CD1c-positive myeloid dendritic cell (primary cell): ENCODE measurements around the gene RFX7.
A peak's percentile ranks its signal among the peaks of the same experiment; 100 is the strongest.
"Not testable (repeated sequence)": the region's sequence is repeated elsewhere in the genome, so short reads cannot be mapped to it uniquely, and the experiment has no call there.

Experiments used
- DNase-seq: peaks from one replicate; pipeline ENCODE4 v3.0.0-alpha.2; 2016; ENCODE audit errors: extremely low spot score

RFX7 gene

GRCh38 chr15:56243163-56244037 is at the start of gene RFX7:
Gene RFX7, minus strand, starts transcription at chr15:56243879. Its CDS starts 594 bp downstream, at chr15:56243285.
- DNase-seq: peak; percentile 86

DNA sequence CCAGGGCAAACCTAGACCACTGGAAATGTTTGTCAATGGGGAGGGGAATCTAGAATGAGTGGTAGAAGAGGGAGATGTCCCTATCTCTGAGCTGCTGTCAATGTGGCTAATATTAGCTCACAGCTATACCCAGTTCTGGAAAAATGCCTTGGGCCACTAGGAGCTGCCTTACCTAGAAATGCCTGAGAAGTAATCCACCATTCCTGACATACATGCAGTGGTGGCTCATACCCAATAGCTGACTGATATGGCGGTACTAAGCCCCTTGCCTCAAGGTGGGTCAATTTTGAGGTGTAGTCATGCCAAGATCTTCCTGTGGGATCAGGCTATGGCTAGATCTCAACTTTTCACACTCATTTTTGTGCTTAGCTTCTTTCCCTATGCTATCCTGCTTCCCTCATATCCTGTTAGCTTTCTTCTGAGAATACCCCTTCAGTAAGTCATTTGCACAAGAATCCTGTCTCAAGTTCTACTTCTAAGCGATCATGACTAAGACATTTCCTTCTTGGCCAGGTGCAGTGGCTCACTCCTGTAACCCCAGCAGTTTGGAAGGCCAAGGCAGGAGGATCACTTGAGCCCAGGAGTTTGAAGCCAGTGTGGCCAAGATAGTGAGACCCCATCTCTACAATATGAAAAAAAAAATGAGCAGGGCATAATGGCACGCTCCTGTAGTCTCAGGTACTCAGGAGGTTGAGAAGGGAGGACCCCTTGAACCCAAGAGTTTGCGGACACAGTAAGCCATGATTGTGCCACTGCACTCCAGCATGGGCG is 49.1 kb upstream of the RFX7 start:
- no peak for DNase-seq

DNA sequence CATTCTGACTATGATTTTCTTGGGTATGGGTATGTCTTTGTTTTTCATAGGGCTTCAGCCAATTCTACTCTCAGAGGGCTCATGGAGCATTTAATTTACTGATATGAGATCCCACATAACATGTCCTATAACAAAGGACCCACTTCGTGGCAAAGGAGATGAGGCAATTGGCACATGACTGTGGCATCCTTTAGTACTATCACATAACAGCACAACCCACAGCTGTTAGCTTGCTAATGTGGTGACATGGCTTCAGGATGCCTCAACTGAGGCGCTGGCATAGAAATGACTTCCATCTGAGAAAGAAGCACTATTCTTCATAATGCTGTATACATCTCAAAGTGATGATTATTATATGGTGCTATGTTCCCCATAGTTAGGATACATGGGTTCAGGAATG is 48.1 kb upstream of the RFX7 start:
- no peak for DNase-seq

GRCh38 chr15:56286213-56286612 is 42.5 kb upstream of the RFX7 start:
- DNase-seq: no peak

- DNase-seq: no peak
These were observed 37.5 kb upstream of the RFX7 start for GRCh38 chr15:56281145-56281544.

DNA sequence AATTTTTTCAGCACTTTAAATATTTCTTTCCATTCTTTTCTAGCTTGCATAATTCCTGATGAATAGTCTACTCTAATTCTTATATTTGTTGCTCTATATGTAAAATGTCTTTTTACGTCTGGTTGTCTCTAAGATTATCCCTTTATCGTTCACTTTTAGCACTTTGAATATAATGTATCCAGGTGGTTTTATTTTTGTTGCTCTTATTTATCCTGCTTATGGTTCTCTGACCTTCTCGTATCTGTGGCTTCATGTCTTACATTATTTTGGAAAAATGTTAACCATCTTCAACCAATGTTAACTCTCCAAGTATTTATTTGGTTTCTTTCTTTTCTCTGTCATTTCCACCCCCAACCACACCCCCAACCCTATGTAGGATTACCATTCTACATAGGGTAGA is 30.0 kb upstream of the RFX7 start:
- DNase-seq: no peak

- DNase-seq: no peak
These were observed 28.8 kb upstream of the RFX7 start for GRCh38 chr15:56272454-56272853.

- not testable (repeated sequence) for DNase-seq
These were observed 22.8 kb upstream of the RFX7 start for GRCh38 chr15:56266465-56266864.

DNA sequence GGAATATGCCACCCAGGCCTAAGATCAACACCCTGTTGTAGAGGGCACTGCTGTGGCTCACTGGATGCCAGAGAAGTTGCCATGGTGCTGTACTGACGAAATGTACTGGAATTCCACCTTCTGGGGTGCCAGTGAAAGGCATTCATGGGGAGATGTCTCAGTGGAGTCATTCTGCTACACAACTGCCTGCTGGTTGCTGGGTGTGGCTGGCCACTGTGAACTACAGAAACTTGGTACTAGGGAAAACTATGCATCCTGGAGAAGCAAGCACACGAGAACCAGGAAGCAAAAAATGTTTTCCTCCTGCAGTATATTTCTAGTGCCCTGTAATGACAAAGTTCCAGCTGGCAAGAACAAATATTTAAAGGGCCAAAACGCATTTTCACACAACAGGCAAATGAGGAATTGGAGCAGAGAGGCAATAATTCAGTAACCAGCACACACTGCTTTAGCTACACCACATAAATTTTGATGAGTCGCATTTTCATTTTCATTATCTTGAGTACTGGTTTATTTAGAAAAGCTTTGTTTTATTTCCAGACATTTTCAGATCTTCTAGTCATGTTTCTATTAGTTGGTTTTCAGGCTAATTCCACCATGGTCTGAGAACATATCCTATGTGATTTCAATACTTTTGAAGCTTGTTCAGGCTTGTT is 18.3 kb upstream of the RFX7 start:
- no peak for DNase-seq

GRCh38 chr15:56257306-56257705 is 13.6 kb upstream of the RFX7 start:
- DNase-seq: not testable (repeated sequence)

- DNase-seq: no peak
These were observed 10.6 kb upstream of the RFX7 start for GRCh38 chr15:56254265-56254664.

GRCh38 chr15:56252386-56252785 is 8.7 kb upstream of the RFX7 start:
- no peak for DNase-seq

DNA sequence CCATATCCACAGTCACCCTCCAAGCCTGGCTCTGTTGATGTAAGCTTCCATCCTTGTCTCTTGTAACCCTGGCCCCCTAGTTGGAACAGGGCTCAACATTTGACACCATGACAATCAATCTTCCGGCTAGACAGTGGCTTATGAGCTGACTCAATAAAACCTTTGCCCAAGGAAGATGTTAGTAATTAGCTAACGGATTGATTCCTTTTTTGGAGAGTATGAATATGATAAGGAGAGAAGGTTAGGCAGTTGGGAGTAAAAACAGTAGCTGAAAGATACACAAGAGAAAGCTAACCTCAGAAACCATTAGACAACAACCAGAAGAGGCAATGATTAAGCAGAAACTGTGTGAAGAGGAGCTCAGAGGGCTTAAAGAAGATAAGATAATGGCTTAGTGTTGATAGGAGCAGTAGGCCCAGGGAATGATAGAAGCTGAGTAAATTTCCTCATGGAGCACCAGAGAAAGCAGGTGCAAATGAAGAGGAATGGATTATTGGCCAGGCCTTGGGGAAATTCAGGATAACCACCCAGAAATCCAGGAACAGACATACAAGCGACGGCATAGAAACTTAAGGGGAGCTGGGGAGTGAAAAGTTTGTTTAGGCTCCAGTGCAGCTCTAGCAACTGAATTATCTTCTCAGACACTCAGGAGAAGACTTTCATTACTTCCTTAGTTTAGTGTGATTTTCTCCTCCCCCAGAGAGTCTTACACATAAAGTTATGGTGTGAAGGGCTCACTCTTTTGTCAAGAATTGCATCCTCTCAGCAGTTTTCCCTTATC is 7.8 kb upstream of the RFX7 start:
- DNase-seq: no peak

GRCh38 chr15:56250626-56251025 is 6.9 kb upstream of the RFX7 start:
- DNase-seq: no peak

DNA sequence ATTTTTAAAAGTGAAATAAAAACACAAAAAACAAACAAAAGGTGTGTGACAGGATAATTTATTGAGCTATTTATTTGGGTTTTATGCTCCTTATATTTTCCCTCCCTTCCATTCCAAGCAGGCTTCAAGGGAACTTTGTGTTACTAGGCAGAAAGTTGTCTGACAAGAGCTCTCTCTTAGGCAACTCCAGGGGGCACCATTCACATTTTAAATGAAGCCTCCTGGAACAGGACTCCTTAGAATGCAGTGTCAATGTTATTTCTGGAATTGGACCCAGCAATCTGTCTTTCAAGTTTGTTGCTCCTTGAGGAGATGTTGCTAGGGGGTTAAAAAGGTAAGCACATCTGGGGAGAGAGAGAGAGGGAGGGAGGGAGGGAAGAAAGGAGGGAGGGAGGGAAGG is 5.4 kb upstream of the RFX7 start:
- DNase-seq: no peak

DNA sequence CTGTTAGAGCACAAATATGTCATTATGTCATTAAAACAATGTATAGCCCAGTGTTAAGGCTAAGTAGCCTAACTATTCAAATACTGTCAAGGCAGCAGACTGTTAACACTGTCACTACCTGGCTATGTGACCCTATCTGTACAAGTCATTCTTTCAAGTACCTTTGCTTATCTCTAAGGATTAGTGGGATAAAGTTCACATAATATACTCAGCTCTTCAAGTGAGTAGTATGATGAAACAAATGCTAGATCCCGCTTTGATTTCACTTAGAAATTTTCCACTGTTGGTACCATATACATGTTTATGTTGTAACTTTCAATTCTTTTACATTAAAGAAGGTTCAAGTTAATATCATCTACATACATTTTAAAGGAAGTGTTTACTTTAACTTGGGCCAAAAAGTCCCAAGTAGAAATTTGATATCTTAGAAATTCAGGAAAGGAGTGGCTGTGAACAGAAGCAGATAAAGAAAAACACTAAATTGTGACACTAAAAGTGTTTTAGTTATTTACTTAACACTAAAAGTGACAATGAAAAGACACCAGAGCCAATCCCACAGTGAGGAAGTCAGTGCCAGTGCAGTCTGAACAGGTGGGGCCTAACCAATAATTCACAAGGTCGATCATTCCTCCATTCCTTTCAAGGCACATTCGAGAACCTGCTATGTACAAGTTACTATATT is 4.8 kb upstream of the RFX7 start:
- no peak for DNase-seq

- no peak for DNase-seq
These were observed 3.6 kb upstream of the RFX7 start for GRCh38 chr15:56247266-56247665.

DNA sequence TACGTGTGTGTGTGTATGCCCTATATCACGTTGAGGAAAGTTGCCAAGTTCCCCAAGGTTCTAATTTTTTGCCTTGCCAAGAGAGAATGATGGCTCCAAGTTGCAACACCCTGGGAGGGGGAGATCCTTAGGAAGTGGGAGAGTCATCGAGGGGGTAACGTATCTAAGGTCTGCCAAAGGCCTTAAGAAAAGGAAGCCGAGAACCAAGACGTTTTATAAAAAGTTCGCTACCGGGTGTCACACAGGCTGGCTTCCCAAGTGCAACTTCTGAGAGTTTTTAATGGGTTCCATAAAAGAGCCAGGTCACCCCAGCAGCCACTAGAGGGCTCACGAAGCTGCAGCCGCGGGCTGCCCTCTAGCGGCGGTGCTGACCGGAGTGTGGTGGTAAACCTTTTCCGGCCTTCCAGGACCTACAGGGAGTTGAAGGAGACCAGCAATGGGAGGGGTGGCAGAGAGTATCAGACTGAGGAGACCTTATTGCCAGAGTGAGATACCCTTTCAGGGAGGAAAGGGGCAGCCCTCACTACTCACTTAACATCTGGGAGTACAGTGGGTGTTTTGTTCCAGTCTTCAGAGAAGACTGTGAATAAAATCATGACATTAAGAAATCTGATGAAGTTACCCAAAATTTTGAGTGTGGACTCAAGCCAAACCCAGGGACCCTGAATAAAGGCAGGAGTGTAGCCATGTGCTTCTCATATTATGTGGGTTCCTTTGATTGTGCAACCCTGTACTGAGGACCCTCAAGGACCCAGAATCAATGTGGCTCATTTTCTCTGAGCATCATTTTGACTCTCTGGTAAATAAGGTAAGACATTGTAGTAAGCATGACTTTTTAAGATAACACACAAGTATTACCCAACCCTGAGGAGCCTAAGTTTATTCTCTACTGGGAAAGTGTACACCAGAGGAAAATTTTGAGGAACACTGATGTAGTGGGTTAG is 2.5 kb upstream of the RFX7 start:
- peak; percentile 93 for DNase-seq

DNA sequence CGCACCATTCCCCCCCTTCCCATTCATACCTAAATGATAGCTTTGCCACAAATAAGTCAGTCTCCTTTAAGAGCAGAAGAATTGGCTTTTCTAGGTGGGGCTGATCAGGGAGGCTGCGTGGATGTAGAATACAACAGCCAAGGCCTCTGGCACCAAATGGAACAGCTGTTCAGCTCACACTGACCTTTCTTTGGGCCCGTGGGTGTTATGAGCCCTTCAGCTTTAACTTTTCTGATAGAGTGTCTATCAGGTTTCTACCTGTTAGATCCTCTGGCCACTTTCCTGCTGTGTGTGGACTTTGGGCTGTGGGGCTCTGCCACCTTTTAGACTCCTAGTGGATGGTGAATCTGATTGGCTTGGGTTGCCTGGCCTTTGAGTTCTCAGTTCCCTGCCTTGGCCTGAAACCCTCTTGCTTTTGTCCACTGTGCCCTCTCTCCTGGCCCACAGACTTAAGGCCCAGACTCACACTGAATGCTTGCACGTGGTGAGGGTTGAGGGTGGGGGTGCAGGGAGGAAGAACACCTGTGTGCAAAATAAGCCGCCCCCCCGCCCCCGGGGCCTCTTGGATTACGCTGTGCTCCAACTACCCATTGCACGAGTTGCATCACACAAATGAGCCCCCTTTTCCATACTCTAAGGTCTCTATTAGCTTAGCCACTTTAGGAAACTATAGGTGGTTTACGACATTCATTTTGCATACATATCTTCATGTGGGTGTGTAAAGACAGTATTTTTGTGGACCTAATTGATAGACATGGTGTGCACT is 1.3 kb upstream of the RFX7 start:
- no peak for DNase-seq
